ENCODE data around the gene PRXL2B. TPM values are rescaled to one million over a fixed set of nuclear protein-coding genes. Genes with fewer than 3 reads are reported as not detected.
"Not testable (repeated sequence)": the region's sequence is repeated elsewhere in the genome, so short reads cannot be mapped to it uniquely, and the experiment has no call there.

PRXL2B gene
- total RNA-seq, 1 donor from 2014 or later = 40.3 TPM

- TF ChIP-seq, protein P1, sequence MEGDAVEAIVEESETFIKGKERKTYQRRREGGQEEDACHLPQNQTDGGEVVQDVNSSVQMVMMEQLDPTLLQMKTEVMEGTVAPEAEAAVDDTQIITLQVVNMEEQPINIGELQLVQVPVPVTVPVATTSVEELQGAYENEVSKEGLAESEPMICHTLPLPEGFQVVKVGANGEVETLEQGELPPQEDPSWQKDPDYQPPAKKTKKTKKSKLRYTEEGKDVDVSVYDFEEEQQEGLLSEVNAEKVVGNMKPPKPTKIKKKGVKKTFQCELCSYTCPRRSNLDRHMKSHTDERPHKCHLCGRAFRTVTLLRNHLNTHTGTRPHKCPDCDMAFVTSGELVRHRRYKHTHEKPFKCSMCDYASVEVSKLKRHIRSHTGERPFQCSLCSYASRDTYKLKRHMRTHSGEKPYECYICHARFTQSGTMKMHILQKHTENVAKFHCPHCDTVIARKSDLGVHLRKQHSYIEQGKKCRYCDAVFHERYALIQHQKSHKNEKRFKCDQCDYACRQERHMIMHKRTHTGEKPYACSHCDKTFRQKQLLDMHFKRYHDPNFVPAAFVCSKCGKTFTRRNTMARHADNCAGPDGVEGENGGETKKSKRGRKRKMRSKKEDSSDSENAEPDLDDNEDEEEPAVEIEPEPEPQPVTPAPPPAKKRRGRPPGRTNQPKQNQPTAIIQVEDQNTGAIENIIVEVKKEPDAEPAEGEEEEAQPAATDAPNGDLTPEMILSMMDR (conservative IDR thresholded peaks at IDR 0.05) = no peak
- Mint-ChIP-seq H3K36me3 (no peaks in the 10 kb centered on the region), H3K4me1 (ENCODE audit: unreplicated experiment) (peaks cover 5% of the 10 kb centered on the region), H3K27ac (peak overlapping the region; percentile 86), H3K9me3 (peaks cover 12% of the 10 kb centered on the region), H3K27me3 (peaks cover 6% of the 10 kb centered on the region), H3K4me3 (peak overlapping the region; percentile 54)
- DNase-seq (ENCODE audit: extremely low spot score, unreplicated experiment) = no peak
Measured at GRCh38 chr1:2575801-2576663, 10.5 kb upstream of the PRXL2B start.

GRCh38 chr1:2577565-2578075 lies 9.0 kb upstream of the PRXL2B start:
- not testable (repeated sequence) for DNase-seq (ENCODE audit: extremely low spot score, unreplicated experiment); H3K4me1 Mint-ChIP-seq (ENCODE audit: unreplicated experiment); H3K36me3 Mint-ChIP-seq; H3K27me3 Mint-ChIP-seq; H3K27ac Mint-ChIP-seq; H3K4me3 Mint-ChIP-seq
- H3K9me3 Mint-ChIP-seq = peaks cover 15% of the 10 kb centered on the region

GRCh38 chr1:2578758-2579118 lies 7.8 kb upstream of the PRXL2B start:
- Mint-ChIP-seq H3K9me3 (peaks cover 8% of the 10 kb centered on the region), H3K36me3 (no peaks in the 10 kb centered on the region), H3K4me3 (no peak overlapping the region), H3K4me1 (ENCODE audit: unreplicated experiment) (peaks cover 5% of the 10 kb centered on the region), H3K27me3 (peaks cover 3% of the 10 kb centered on the region), H3K27ac (peak overlapping the region; percentile 64)
- no peak for DNase-seq (ENCODE audit: extremely low spot score, unreplicated experiment)
- TF ChIP-seq, protein P1 (conservative IDR thresholded peaks at IDR 0.05) = peak; percentile 12

DNA sequence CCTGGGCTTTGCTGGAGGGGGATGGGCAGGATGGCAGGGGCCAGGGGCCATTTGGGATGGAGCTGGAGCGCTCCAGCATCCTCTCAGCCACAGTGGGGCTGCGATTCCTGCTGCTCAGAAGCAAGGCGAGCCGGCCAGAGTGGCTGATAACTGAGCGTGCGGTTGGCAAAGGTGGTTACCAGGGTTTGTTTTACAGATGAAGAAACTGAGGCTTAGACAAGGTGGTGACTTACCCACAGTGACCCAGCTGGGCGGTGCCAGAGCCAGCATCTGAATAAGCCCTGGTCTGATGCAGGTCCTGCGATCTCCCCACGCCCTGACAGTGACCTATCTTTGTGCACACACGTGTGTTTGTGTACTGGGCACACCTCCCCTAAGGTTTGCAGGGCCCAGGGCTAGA lies 5.9 kb upstream of the PRXL2B start:
- Mint-ChIP-seq H3K36me3 (no peaks in the 10 kb centered on the region), H3K27ac (no peak overlapping the region), H3K4me1 (ENCODE audit: unreplicated experiment) (peaks cover 13% of the 10 kb centered on the region), H3K27me3 (peaks cover 3% of the 10 kb centered on the region), H3K9me3 (peaks cover 4% of the 10 kb centered on the region), H3K4me3 (no peak overlapping the region)
- DNase-seq (ENCODE audit: extremely low spot score, unreplicated experiment) = no peak
- TF ChIP-seq, protein P1 (conservative IDR thresholded peaks at IDR 0.05) = no peak

- H3K4me3 Mint-ChIP-seq = peak overlapping the region; percentile 16
- peak overlapping the region; percentile 59 for H3K27ac Mint-ChIP-seq
- no peak for DNase-seq (ENCODE audit: extremely low spot score, unreplicated experiment)
- TF ChIP-seq, protein P1 (conservative IDR thresholded peaks at IDR 0.05) = no peak
- H3K27me3 Mint-ChIP-seq = peaks cover 3% of the 10 kb centered on the region
- H3K36me3 Mint-ChIP-seq = no peaks in the 10 kb centered on the region
- H3K4me1 Mint-ChIP-seq (ENCODE audit: unreplicated experiment) = peaks cover 13% of the 10 kb centered on the region
- H3K9me3 Mint-ChIP-seq = peaks cover 4% of the 10 kb centered on the region
Measured at GRCh38 chr1:2582391-2582790, 4.2 kb upstream of the PRXL2B start.

DNA sequence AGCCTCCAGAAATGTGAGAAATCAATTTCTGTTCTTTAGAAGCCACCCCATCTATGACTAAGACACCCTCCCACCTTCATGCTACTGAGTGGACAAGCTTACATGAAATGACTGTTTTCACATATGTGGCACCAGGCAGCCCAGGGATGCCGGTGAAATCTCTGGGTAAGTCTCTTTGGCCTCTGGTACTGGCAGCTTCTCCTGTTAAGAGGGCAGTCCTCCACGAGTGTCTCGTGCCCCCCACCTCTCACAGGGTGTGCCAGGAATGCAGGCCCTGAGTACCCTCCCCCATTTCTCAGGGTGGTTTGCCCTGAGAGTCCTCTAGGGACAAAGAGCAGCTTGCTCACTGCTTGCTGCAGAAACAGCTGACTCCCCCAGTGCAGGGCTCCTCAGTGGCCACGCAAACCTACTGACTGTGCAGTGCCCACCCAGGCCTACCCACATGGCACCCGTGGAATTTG lies 3.2 kb upstream of the PRXL2B start:
- Mint-ChIP-seq H3K27me3 (peaks cover 3% of the 10 kb centered on the region), H3K4me3 (no peak overlapping the region), H3K36me3 (no peaks in the 10 kb centered on the region), H3K9me3 (peaks cover 4% of the 10 kb centered on the region), H3K4me1 (ENCODE audit: unreplicated experiment) (peaks cover 13% of the 10 kb centered on the region), H3K27ac (peak overlapping the region; percentile 71)
- no peak for DNase-seq (ENCODE audit: extremely low spot score, unreplicated experiment)
- TF ChIP-seq, protein P1 (conservative IDR thresholded peaks at IDR 0.05) = no peak

Data from type B pancreatic cell (in vitro differentiated cells).